Effector memory CD8-positive, alpha-beta T cell (primary cell): ENCODE measurements around the gene GADD45GIP1.
"Not testable (repeated sequence)": the region's sequence is repeated elsewhere in the genome, so short reads cannot be mapped to it uniquely, and the experiment has no call there.

ENCODE experiments used
- ATAC-seq: fragments of 150-1000 bp; cut with Tn5 transposase; replicated peaks from 2 replicates; pipeline ENCODE4 v1.10.0; 2021; ENCODE audit warnings: mild to moderate bottlenecking, moderate library complexity
- DNase-seq, 3 experiments: peaks; one replicate each; pipeline ENCODE4 v3.0.0; 2021
- H3K27ac Mint-ChIP-seq, 2 donors: one replicate each; pipeline ENCODE4 v1.8.0; 2022; ENCODE audit warnings: mild to moderate bottlenecking in 2 of 2, mixed read lengths in 2 of 2, moderate library complexity in 2 of 2
- H3K27me3 Mint-ChIP-seq, 2 donors: one replicate each; pipeline ENCODE4 v1.8.0; 2022; ENCODE audit warnings: mixed read lengths in 2 of 2
- H3K36me3 Mint-ChIP-seq: one replicate; pipeline ENCODE4 v1.8.0; 2022; ENCODE audit warnings: mild to moderate bottlenecking, moderate library complexity, mixed read lengths; ENCODE audit not compliant: insufficient read depth
- H3K4me1 Mint-ChIP-seq, 2 donors: one replicate each; pipeline ENCODE4 v1.8.0; 2022; ENCODE audit warnings: low read depth in 2 of 2, mixed read lengths in 2 of 2
- H3K4me3 Mint-ChIP-seq, 2 donors: one replicate each; pipeline ENCODE4 v1.8.0; 2022; ENCODE audit warnings: mild to moderate bottlenecking in 2 of 2, mixed read lengths in 2 of 2, moderate library complexity in 2 of 2
- H3K9me3 Mint-ChIP-seq, 2 donors: one replicate each; pipeline ENCODE4 v1.8.0; 2022; ENCODE audit warnings: mixed read lengths in 2 of 2

The GADD45GIP1 gene

GRCh38 chr19:12983542-12984142, 26.6 kb upstream of the GADD45GIP1 start:
- no peaks in the 10 kb centered on the region for H3K9me3 Mint-ChIP-seq
- H3K36me3 Mint-ChIP-seq, result no peaks in the 10 kb centered on the region
- no peak overlapping the region for H3K4me3 Mint-ChIP-seq
- H3K4me1 Mint-ChIP-seq, result peaks cover 9% of the 10 kb centered on the region in 2 donors
- H3K27me3 Mint-ChIP-seq, result peaks cover 0 to 9% of the 10 kb centered on the region in 2 donors
- DNase-seq (peak; percentile 74 to 85 (median 83)), ATAC-seq (peak; percentile 57)
- H3K27ac Mint-ChIP-seq, result no peak overlapping the region

- Mint-ChIP-seq H3K36me3 (no peaks in the 10 kb centered on the region), H3K27ac (no peak overlapping the region), H3K4me1 (peaks cover 9 to 10% of the 10 kb centered on the region in 2 donors), H3K4me3 (no peak overlapping the region), H3K27me3 (peaks cover 3 to 14% of the 10 kb centered on the region in 2 donors), H3K9me3 (no peaks in the 10 kb centered on the region)
- no peak for DNase-seq
- ATAC-seq, result no peak
These were observed 26.1 kb upstream of the GADD45GIP1 start for GRCh38 chr19:12983091-12983490.

- ATAC-seq, result no peak
- no peak for DNase-seq
- Mint-ChIP-seq H3K4me3 (no peak overlapping the region), H3K27me3 (peaks cover 7 to 18% of the 10 kb centered on the region in 2 donors), H3K27ac (no peak overlapping the region), H3K4me1 (peaks cover 9 to 14% of the 10 kb centered on the region in 2 donors), H3K9me3 (no peaks in the 10 kb centered on the region), H3K36me3 (peaks cover 1% of the 10 kb centered on the region)
These were observed 25.6 kb upstream of the GADD45GIP1 start for GRCh38 chr19:12982648-12983047.

DNA sequence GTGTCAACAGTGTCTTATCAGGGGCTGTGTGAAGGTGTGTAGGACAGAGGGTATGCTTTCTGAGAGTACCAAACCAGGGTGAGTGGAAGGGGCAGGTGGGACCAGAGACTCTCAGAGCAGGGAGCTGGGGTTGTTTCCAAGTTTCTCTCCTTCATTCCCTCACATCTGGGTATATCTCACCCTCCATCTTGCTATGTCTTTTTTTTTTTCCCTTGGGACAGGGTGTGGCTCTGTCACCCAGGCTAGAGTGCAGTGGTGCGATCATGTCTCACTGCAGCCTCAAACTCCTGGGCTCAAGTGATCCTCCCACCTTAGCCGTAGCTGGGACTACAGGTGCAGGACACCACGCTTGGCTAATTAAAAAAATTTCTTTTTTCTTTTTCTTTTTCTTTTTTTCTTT, 23.0 kb upstream of the GADD45GIP1 start:
- Mint-ChIP-seq H3K27ac (no peak overlapping the region), H3K4me1 (peaks cover 3 to 7% of the 10 kb centered on the region in 2 donors), H3K27me3 (peaks cover 19 to 24% of the 10 kb centered on the region in 2 donors), H3K36me3 (peaks cover 2% of the 10 kb centered on the region), H3K9me3 (no peaks in the 10 kb centered on the region), H3K4me3 (no peak overlapping the region)
- DNase-seq, result no peak
- no peak for ATAC-seq

GRCh38 chr19:12976109-12976508, 19.1 kb upstream of the GADD45GIP1 start:
- not testable (repeated sequence) for DNase-seq, H3K36me3 Mint-ChIP-seq, H3K27ac Mint-ChIP-seq, H3K4me3 Mint-ChIP-seq, H3K9me3 Mint-ChIP-seq, ATAC-seq, H3K4me1 Mint-ChIP-seq
- H3K27me3 Mint-ChIP-seq, result peaks cover 19 to 24% of the 10 kb centered on the region in 2 donors

- Mint-ChIP-seq H3K4me3 (no peak overlapping the region), H3K27me3 (peaks cover 19 to 24% of the 10 kb centered on the region in 2 donors), H3K36me3 (peaks cover 2% of the 10 kb centered on the region), H3K27ac (no peak overlapping the region), H3K4me1 (peaks cover 0 to 5% of the 10 kb centered on the region in 2 donors), H3K9me3 (no peaks in the 10 kb centered on the region)
- ATAC-seq (no peak), DNase-seq (no peak)
These were observed 18.3 kb upstream of the GADD45GIP1 start for GRCh38 chr19:12975221-12975741.

DNA sequence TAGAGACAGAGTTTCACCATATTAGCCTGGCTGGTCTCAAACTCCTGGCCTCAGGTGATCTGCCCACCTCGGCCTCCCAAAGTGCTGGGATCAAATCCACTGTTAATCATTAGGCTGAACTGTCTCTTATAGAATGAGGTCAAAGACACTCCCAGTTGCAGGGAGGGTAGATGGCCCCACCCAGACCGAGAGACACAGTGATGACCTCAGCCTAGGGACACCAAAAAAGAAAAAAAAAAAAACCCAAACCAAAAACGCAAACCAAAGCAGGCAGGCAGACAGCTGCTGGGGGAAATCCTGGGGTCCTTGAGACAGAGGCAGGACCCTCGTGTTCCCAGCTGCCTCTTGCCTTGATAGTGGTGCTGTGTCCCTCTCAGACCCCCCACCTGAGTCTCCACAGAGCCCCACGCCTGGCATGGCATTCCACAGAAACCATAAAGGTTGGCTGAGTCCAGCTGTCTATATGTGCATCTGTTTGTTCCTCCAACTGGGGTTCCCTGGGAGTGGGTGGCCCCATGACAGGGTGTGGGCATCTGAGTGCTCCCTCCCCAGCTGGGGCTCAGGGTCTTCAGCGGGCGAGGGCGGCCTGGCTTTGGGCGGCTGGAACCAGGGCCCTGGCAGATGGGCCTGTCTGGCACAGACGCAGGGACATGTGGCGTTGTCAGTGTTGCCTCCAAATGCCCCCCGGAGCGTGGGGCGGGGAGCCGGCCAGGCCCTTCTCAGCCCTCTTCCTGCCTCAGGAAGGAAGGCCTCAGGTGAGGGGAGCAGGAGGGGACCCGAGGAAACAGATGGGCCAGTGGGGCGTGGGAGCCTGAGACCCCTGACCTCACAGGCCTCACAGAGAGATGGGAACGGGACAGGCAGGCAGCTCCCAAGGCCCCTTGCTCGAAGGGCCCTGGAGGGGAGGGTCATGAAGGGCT, 17.5 kb upstream of the GADD45GIP1 start:
- ATAC-seq, result no peak
- Mint-ChIP-seq H3K27ac (no peak overlapping the region), H3K4me1 (peaks cover 0 to 5% of the 10 kb centered on the region in 2 donors), H3K36me3 (peaks cover 2% of the 10 kb centered on the region), H3K9me3 (no peaks in the 10 kb centered on the region), H3K4me3 (no peak overlapping the region), H3K27me3 (peaks cover 19 to 24% of the 10 kb centered on the region in 2 donors)
- no peak for DNase-seq

GRCh38 chr19:12973236-12973635, 16.2 kb upstream of the GADD45GIP1 start:
- no peak for ATAC-seq
- Mint-ChIP-seq H3K27me3 (peaks cover 17 to 21% of the 10 kb centered on the region in 2 donors), H3K9me3 (no peaks in the 10 kb centered on the region), H3K36me3 (peaks cover 2% of the 10 kb centered on the region), H3K27ac (no peak overlapping the region), H3K4me1 (peaks cover 0 to 5% of the 10 kb centered on the region in 2 donors), H3K4me3 (no peak overlapping the region)
- DNase-seq, result no peak

GRCh38 chr19:12970070-12970820, 13.2 kb upstream of the GADD45GIP1 start:
- H3K36me3 Mint-ChIP-seq, result no peaks in the 10 kb centered on the region
- H3K9me3 Mint-ChIP-seq, result no peaks in the 10 kb centered on the region
- peaks cover under 1 to 3% of the 10 kb centered on the region in 2 donors for H3K4me1 Mint-ChIP-seq
- H3K27ac Mint-ChIP-seq, result peak overlapping the region; percentile 5 to 80
- no peak for DNase-seq
- no peak overlapping the region for H3K4me3 Mint-ChIP-seq
- ATAC-seq, result no peak
- peaks cover 0 to under 1% of the 10 kb centered on the region in 2 donors for H3K27me3 Mint-ChIP-seq

DNA sequence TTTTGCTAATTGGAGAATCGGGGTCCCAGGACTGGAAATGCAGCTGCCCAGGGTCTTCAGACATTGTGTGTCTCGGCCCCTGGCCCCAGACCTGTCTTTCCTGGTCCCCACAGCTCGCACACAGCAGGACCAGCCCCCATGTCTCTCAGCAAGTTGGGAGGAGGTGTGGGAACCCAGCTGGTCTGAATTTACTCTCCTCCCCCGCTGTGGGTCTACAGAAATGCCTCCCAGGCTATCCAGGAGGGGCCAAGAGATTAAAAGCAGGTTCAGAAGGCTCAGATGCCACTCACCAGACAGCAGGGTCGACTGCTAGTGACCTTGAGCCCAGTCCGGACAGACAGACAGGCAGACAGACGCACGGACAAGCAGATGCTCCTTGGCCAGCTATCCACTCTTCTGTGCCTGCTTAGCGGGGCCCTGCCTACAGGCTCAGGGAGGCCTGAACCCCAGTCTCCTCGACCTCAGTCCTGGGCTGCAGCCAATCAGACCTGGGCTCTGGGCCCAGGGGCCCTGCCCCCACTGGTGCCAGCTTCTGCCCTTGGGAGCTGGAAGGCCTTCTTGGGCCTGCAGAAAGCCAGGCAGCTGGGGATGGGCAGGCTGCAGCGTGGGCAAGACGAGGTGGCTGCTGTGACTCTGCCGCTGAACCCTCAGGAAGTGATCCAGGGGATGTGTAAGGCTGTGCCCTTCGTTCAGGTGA, 12.4 kb upstream of the GADD45GIP1 start, which contains the start of gene DAND5:
TSS of gene DAND5 (plus strand) at position 285 of the 697 bp plus-strand sequence. CDS start at position 370, 85 bp downstream.
- no peaks in the 10 kb centered on the region for H3K9me3 Mint-ChIP-seq
- H3K27ac Mint-ChIP-seq, result peak within 1 kb of the TSS; percentile 5 to 80
- ATAC-seq (no peak), DNase-seq (no peak)
- peaks cover 4% of the 10 kb centered on the region for H3K36me3 Mint-ChIP-seq
- H3K4me1 Mint-ChIP-seq, result peaks cover 5 to 7% of the 10 kb centered on the region in 2 donors
- no peaks in the 10 kb centered on the region for H3K27me3 Mint-ChIP-seq
- H3K4me3 Mint-ChIP-seq, result no peak within 1 kb of the TSS

- H3K4me3 Mint-ChIP-seq, result no peak overlapping the region
These were observed 10.9 kb upstream of the GADD45GIP1 start for GRCh38 chr19:12967907-12968306.

DNA sequence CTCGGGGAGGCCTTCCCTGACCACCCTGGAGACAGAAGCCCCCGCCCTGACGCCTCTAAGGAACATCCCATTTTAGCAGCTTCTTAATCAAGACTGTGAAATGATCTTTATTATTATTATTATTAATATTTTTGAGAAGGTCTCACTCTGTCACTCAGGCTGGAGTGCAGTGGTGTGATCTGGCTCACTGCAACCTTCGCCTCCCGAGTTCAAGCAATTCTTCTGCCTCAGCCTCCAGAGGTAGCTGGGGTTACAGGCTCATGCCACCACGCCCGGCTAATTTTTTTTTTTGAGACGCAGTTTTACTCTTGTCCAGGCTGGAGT, 8.8 kb upstream of the GADD45GIP1 start:
- no peak for ATAC-seq
- Mint-ChIP-seq H3K27me3 (no peaks in the 10 kb centered on the region), H3K9me3 (no peaks in the 10 kb centered on the region), H3K27ac (no peak overlapping the region), H3K4me3 (peak overlapping the region; percentile 82 to 84), H3K36me3 (peaks cover 4% of the 10 kb centered on the region), H3K4me1 (peaks cover 5 to 7% of the 10 kb centered on the region in 2 donors)
- no peak for DNase-seq

More at GRCh38 chr19:12967907-12968306, 10.9 kb upstream of the GADD45GIP1 start:
- Mint-ChIP-seq H3K36me3 (peaks cover 4% of the 10 kb centered on the region), H3K27ac (no peak overlapping the region), H3K9me3 (no peaks in the 10 kb centered on the region), H3K4me1 (peaks cover 5 to 7% of the 10 kb centered on the region in 2 donors), H3K27me3 (no peaks in the 10 kb centered on the region)
- ATAC-seq (no peak), DNase-seq (no peak)
